Central memory CD8-positive, alpha-beta T cell (primary cell): ENCODE data around the gene SWAP70.
A peak's percentile ranks its signal among the peaks of the same experiment; 100 is the strongest.

Experiments
- ATAC-seq: fragments of 150-1000 bp; cut with Tn5 transposase; replicated peaks from 2 replicates; pipeline ENCODE4 v1.10.0; 2022; ENCODE audit warnings: mild to moderate bottlenecking, moderate FRiP score, moderate number of reproducible peaks; ENCODE audit not compliant: poor library complexity, severe bottlenecking; ENCODE audit errors: extremely low read depth
- DNase-seq, 2 donors: peaks; one replicate each; pipeline ENCODE4 v3.0.0; 2021; ENCODE audit warnings: low spot score in 2 of 2
- H3K27ac Mint-ChIP-seq: one replicate; pipeline ENCODE4 v1.8.0; 2022; ENCODE audit warnings: low read depth, mild to moderate bottlenecking, moderate library complexity, mixed read lengths
- H3K27me3 Mint-ChIP-seq: one replicate; pipeline ENCODE4 v1.8.0; 2022; ENCODE audit warnings: mixed read lengths
- H3K36me3 Mint-ChIP-seq: one replicate; pipeline ENCODE4 v1.8.0; 2022; ENCODE audit warnings: mild to moderate bottlenecking, moderate library complexity, mixed read lengths; ENCODE audit not compliant: insufficient read depth
- H3K4me1 Mint-ChIP-seq: one replicate; pipeline ENCODE4 v1.8.0; 2022; ENCODE audit warnings: mixed read lengths
- H3K4me3 Mint-ChIP-seq: one replicate; pipeline ENCODE4 v1.8.0; 2022; ENCODE audit warnings: mild to moderate bottlenecking, moderate library complexity, mixed read lengths
- H3K9me3 Mint-ChIP-seq: one replicate; pipeline ENCODE4 v1.8.0; 2022; ENCODE audit warnings: mixed read lengths

SWAP70 gene

DNA sequence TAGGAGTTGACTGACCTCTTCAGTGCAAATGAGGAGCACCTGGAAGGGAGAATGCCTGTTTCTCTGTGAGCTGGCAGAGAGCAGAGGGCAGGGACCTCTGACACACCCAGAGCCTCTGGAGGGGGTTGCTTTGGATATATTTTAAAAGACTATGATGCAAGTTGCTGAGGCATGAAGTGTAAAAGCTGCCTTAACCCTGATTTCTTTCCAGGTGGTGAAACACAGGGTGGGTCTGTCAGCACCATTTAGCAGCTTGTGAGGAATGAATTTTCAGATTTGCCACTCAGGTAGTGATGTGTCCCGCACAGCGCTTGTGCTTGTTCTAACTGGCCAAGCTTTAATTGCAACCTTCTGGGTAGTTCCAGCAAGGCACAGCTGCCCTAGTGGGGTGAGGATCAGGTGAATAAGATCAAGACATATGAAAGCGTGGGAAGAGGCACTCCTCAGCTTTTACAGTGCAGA, 90.2 kb downstream of the SWAP70 start:
- peaks cover 6% of the 10 kb centered on the region for H3K36me3 Mint-ChIP-seq
- no peaks in the 10 kb centered on the region for H3K27me3 Mint-ChIP-seq
- H3K27ac Mint-ChIP-seq = no peak overlapping the region
- ATAC-seq = no peak
- H3K9me3 Mint-ChIP-seq = no peaks in the 10 kb centered on the region
- H3K4me1 Mint-ChIP-seq = peaks cover 12% of the 10 kb centered on the region
- DNase-seq = no peak
- H3K4me3 Mint-ChIP-seq = no peak overlapping the region

DNA sequence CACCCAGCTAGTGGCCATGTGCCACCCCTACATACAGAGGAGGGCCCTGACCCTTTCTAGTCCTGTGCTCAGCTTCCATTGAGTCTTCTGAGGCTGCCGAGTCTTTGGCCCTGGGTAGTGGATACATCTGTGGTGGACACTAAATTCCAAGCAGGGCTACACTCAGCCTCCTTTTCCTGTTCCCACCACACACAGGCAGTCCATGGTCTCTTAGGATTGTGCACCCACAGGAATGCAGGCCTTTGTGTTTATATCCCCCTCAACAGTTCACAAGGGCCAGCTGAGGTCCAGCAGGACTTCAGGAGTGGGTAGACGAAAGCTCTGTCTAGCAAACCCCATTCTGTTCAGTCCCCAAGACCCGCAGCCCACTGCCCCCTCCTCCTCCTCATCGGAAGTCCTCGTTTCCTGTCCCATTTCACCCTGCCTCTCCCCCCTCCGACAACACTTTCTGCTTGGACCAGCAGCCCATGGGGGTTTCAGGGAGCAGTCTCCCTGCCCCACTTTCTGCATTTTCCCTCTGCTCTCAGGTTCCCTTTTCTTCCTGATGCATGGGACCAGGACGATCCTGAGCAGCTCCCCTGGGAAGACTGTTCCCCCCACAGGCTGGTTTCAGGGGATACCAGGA, 91.8 kb downstream of the SWAP70 start:
- Mint-ChIP-seq H3K4me1 (peaks cover 23% of the 10 kb centered on the region), H3K9me3 (no peaks in the 10 kb centered on the region), H3K4me3 (no peak overlapping the region), H3K36me3 (peaks cover 5% of the 10 kb centered on the region), H3K27ac (peak overlapping the region; percentile 68), H3K27me3 (no peaks in the 10 kb centered on the region)
- ATAC-seq (no peak), DNase-seq (no peak)

DNA sequence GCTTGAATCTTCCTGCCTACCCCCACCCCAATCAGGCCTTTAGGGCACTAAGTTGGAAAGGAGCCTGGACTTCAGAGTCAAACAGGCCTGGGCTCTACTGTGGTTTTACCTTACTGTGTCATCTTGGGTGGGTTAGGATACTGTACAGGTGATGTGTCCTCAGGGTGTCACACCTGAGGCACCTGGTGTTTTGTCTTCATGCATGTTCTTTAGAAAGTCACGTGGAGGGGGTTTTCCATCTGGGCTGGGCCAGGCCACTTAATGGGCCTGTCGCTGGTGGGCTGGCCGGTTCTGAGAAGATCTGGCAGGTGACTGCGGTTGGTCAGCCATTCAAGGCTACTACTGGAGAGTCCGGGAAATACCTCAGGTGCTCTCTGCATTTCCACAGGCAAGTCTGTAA, 92.6 kb downstream of the SWAP70 start:
- H3K27ac Mint-ChIP-seq = no peak overlapping the region
- H3K4me3 Mint-ChIP-seq = no peak overlapping the region
- DNase-seq (no peak), ATAC-seq (no peak)
- H3K36me3 Mint-ChIP-seq = peaks cover 5% of the 10 kb centered on the region
- H3K9me3 Mint-ChIP-seq = no peaks in the 10 kb centered on the region
- H3K4me1 Mint-ChIP-seq = peaks cover 23% of the 10 kb centered on the region
- no peaks in the 10 kb centered on the region for H3K27me3 Mint-ChIP-seq

DNA sequence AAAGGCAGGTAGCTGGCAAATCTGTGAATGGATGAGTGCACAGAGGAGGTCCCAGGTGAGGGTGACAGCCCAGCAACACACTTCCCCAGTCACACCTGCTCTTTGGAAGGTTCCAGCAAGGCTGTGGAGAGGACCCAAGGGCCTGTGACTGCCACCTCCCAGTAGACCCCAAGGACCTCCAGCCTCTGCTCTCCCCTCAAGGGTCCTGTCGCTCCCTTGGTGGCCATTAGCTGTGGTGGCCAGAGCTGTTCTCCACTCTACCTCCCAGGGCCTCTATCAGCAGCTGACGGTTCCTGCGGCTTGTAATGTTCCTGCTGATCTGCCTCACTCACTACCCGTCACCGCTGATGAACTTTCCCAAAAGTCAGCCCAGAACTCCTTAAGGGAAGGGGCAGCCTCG, 93.0 kb downstream of the SWAP70 start:
- Mint-ChIP-seq H3K36me3 (peaks cover 5% of the 10 kb centered on the region), H3K4me3 (no peak overlapping the region), H3K27ac (no peak overlapping the region), H3K4me1 (peaks cover 23% of the 10 kb centered on the region), H3K9me3 (no peaks in the 10 kb centered on the region), H3K27me3 (no peaks in the 10 kb centered on the region)
- ATAC-seq = no peak
- no peak for DNase-seq

- Mint-ChIP-seq H3K27ac (no peak overlapping the region), H3K36me3 (peaks cover 5% of the 10 kb centered on the region), H3K4me1 (peaks cover 23% of the 10 kb centered on the region), H3K9me3 (no peaks in the 10 kb centered on the region), H3K27me3 (no peaks in the 10 kb centered on the region), H3K4me3 (peak overlapping the region; percentile 77)
- peak; percentile 84 to 86 for DNase-seq
- peak; percentile 87 for ATAC-seq
Observed at GRCh38 chr11:9757809-9758636, 94.1 kb downstream of the SWAP70 start.

GRCh38 chr11:9758637-9759518, 95.0 kb downstream of the SWAP70 start:
- ATAC-seq (peak; percentile 13), DNase-seq (peak in 1 of 2 donors; percentile 24)
- Mint-ChIP-seq H3K27me3 (no peaks in the 10 kb centered on the region), H3K4me3 (peak overlapping the region; percentile 77), H3K4me1 (peaks cover 23% of the 10 kb centered on the region), H3K27ac (peak overlapping the region; percentile 32), H3K9me3 (no peaks in the 10 kb centered on the region), H3K36me3 (peaks cover 5% of the 10 kb centered on the region)

- DNase-seq = peak in 1 of 2 donors; percentile 44
- Mint-ChIP-seq H3K27me3 (no peaks in the 10 kb centered on the region), H3K4me1 (peaks cover 23% of the 10 kb centered on the region), H3K36me3 (peaks cover 5% of the 10 kb centered on the region), H3K9me3 (no peaks in the 10 kb centered on the region), H3K4me3 (peak overlapping the region; percentile 77), H3K27ac (peak overlapping the region; percentile 32)
- peak; percentile 66 for ATAC-seq
Observed at GRCh38 chr11:9759519-9760192, 95.8 kb downstream of the SWAP70 start.

DNA sequence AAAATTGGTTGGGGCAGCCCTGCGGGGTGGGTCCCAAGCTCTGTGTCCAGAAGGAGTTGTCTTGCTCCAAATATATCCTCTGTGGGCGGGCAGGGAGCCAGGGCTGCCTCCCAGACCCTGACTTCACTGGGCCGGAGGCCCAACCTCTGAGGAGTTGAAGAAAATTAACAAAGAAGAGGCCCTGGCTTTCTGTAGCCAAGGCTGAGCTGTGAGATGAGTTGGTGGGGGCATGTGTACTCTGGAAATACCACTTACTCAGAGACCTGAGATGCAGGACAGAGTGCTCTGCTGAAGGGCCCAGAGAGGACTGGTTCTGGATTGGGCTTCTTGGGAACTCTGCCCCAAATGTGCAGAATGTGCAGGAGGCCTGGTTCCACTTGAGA, 96.3 kb downstream of the SWAP70 start:
- no peak for ATAC-seq
- DNase-seq = no peak
- Mint-ChIP-seq H3K9me3 (no peaks in the 10 kb centered on the region), H3K27me3 (no peaks in the 10 kb centered on the region), H3K4me3 (no peak overlapping the region), H3K36me3 (peaks cover 5% of the 10 kb centered on the region), H3K4me1 (peaks cover 23% of the 10 kb centered on the region), H3K27ac (no peak overlapping the region)

DNA sequence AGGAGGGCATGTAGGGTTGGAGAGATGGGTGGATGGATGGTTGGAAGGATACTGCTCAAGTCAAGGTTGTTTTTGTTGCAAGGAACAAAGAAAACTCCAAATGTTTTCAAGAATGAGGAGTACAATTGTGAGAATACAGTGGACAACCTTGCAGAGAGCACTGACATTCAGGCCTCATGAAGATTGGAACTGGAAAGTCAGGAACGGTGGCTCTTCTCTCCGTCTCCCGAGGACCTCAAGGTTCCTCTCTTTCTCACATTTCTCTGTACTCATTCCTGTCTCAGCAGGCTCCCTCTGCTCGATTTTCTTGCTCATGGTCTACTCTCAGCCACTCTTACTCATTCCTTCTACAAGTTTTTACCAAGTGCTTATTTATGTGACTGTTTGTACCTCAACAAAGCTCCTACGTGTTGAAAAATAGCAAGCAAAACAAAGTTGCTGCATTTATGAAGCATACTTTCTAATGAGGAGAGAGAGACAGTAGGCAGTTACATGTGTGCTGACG, 97.6 kb downstream of the SWAP70 start:
- H3K9me3 Mint-ChIP-seq = no peaks in the 10 kb centered on the region
- H3K4me1 Mint-ChIP-seq = peaks cover 23% of the 10 kb centered on the region
- DNase-seq (no peak), ATAC-seq (no peak)
- no peaks in the 10 kb centered on the region for H3K27me3 Mint-ChIP-seq
- no peak overlapping the region for H3K4me3 Mint-ChIP-seq
- peaks cover 5% of the 10 kb centered on the region for H3K36me3 Mint-ChIP-seq
- H3K27ac Mint-ChIP-seq = no peak overlapping the region

- Mint-ChIP-seq H3K36me3 (peaks cover 5% of the 10 kb centered on the region), H3K27me3 (no peaks in the 10 kb centered on the region), H3K27ac (no peak overlapping the region), H3K4me1 (peaks cover 19% of the 10 kb centered on the region), H3K9me3 (no peaks in the 10 kb centered on the region), H3K4me3 (no peak overlapping the region)
- DNase-seq (no peak), ATAC-seq (no peak)
Observed at GRCh38 chr11:9762531-9762930, 98.7 kb downstream of the SWAP70 start.

DNA sequence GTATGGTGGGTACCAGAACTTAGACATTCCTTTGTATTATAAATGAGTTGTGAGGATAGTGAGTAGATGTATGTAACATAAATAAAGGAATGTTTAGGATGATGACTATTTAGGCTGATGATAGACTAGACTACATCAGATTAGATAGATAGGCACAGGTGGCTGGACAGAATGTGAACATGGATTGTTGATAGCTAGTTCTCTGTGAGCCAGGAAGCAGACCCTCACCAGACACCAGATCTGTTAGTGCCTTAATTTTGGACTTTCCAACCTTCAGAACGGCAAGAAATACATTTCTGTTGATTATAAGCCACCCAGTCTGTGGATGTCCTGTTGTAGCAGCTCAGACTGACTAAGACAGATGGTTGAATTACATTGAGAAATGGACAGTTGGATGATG, 99.4 kb downstream of the SWAP70 start:
- H3K36me3 Mint-ChIP-seq = peaks cover 5% of the 10 kb centered on the region
- ATAC-seq (no peak), DNase-seq (no peak)
- peaks cover 15% of the 10 kb centered on the region for H3K4me1 Mint-ChIP-seq
- no peaks in the 10 kb centered on the region for H3K27me3 Mint-ChIP-seq
- no peak overlapping the region for H3K4me3 Mint-ChIP-seq
- H3K27ac Mint-ChIP-seq = no peak overlapping the region
- no peaks in the 10 kb centered on the region for H3K9me3 Mint-ChIP-seq
